ENCODE data around the gene DRAP1.

GRCh38 chr11:65880844-65881421 lies 38.3 kb upstream of the DRAP1 start:
- no peak for TF ChIP-seq CTCF (IDR thresholded peaks at IDR 0.05; ENCODE audit: insufficient read depth, low read length)
- no peak for TF ChIP-seq POLR2AphosphoS5 (IDR thresholded peaks at IDR 0.05; ENCODE audit: low read depth)
- no peak for TF ChIP-seq REST (IDR thresholded peaks at IDR 0.05; ENCODE audit: insufficient replicate concordance, low read depth)
- no peak for TF ChIP-seq GABPA (IDR thresholded peaks at IDR 0.05; ENCODE audit: low read depth)
